ENCODE measurements around the gene TPM2.

TPM2 gene

DNA sequence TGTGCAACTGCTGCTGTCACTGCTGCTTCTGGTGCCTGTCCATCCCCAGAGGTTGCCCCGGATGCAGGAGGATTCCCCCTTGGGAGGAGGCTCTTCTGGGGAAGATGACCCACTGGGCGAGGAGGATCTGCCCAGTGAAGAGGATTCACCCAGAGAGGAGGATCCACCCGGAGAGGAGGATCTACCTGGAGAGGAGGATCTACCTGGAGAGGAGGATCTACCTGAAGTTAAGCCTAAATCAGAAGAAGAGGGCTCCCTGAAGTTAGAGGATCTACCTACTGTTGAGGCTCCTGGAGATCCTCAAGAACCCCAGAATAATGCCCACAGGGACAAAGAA, 15.7 kb downstream of the TPM2 start:
- DNase-seq: no peak

DNA sequence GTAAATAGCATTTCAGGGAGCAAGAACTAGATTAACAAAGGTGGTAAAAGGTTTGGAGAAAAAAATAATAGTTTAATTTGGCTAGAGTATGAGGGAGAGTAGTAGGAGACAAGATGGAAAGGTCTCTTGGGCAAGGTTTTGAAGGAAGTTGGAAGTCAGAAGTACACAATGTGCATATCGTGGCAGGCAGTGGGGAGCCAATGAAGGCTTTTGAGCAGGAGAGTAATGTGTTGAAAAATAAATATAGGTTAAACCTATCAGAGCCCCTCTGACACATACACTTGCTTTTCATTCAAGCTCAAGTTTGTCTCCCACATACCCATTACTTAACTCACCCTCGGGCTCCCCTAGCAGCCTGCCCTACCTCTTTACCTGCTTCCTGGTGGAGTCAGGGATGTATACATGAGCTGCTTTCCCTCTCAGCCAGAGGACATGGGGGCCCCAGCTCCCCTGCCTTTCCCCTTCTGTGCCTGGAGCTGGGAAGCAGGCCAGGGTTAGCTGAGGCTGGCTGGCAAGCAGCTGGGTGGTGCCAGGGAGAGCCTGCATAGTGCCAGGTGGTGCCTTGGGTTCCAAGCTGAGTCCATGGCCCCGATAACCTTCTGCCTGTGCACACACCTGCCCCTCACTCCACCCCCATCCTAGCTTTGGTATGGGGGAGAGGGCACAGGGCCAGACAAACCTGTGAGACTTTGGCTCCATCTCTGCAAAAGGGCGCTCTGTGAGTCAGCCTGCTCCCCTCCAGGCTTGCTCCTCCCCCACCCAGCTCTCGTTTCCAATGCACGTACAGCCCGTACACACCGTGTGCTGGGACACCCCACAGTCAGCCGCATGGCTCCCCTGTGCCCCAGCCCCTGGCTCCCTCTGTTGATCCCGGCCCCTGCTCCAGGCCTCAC, 16.3 kb downstream of the TPM2 start, which contains the start of gene CA9:
TSS of gene CA9 (plus strand) at position 797 of the 893 bp plus-strand sequence. CDS start at position 829, 32 bp downstream.
- DNase-seq: peak; percentile 53

GRCh38 chr9:35669331-35670145, 20.2 kb downstream of the TPM2 start:
- DNase-seq: peak; percentile 93

- DNase-seq: no peak
Measured at GRCh38 chr9:35667939-35668338, 21.8 kb downstream of the TPM2 start.

DNA sequence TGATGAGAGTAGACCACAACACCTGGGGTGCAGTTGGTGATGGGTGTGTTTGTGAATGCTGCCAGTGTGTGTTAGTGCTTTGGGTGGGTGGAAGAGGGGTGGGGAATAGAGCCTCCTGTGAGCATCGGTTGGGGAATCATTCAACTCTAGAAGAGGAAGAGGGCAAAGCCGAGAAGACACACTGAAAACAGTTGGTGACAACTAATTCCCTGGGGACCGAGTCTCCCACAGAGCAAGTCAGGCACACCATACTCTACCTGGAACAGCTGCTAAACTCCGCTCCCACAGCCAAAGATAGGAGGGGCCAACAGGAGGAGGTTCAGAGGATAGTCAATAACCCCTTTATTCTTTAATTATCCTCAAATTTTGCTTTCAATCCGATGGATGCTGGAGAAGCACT, 23.2 kb downstream of the TPM2 start:
- no peak for DNase-seq

DNA sequence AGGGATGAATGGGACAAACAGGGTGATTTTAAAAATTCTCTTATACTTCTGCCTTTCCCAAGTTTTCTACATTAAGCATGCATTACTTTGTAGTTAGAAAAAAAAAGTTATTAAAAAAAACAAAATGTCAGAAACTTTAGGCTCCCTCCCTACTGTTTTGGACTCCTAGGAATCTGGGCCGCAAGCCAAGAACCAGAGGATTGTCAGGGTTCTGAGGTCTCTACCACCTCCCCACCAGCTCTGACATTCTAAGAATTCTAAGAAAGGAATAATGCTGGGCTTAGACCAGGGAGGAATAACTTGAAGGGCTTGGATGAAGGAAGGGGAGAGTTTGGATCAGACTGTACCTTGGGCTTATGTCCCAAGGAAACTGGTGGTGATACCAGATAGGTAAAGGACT, 23.7 kb downstream of the TPM2 start:
- no peak for DNase-seq

DNA sequence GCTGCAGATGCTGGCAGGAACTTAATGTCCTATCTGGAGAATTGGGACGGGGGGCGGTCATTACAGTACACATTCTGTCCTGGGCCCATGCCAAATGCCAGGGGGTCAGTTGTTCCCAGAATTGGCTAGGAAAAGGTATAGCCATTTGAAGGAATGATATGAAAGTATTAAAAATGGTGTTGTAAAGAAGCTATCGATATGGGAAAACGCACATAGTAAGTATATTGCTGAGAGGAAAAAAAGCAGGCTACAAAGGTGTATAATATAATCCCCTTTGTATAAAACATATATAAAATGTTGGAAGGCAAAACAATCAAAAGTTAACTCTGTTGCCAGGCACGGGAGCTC, 24.3 kb downstream of the TPM2 start:
- DNase-seq: no peak

GRCh38 chr9:35664531-35665470, 24.9 kb downstream of the TPM2 start, which contains the start of gene ARHGEF39:
ARHGEF39 (minus strand) TSS chr9:35665195; CDS start chr9:35665169, 26 bp downstream.
- peak; percentile 93 for DNase-seq

DNA sequence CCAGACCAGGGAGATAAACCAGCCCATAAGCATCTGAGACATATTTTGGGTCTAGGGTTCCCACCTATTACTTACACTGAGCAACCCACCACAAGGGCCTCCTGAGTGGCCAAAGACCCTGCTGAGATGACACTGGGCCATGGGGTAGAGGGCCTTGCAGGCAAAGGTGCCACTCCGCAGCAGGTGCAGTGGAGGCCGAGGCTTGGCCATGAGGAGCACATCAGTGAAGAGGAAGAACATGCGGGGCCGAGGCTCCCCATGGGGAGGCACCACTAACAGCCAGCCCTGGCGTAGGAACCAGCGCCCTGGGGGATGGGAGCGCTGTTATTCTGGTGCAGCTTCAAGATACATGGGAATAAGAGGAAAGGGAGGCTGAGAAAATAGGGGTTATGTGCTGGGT, 27.3 kb downstream of the TPM2 start:
- DNase-seq: no peak

DNA sequence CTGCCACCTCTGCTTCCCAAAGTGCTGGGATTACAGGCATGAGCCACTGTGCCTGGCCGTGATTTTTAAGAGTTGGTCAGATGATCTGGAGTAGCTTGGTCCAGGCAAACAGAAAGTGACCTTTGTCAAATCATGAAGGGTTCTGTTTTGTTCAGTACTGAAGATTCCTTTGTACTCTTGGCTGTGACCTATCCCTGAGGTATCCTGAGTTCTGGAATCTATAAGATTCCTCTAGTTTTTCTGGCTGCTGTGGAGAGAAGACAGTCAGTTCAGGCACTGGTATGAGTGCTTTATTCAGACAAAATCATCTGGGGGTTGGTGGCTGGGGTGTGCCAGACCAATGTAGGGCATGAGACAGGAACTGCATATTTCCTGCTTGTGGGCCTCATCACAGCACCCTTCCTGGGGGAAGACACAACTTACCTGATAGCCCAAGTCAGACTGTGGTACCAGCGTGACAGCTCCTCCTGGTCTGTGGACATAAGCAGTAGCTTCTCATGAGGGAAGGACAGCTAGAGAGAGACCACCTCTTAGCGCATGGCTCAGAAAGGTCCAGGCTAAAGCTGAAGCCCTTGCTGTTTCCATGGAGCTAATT, 27.9 kb downstream of the TPM2 start:
- no peak for DNase-seq

DNA sequence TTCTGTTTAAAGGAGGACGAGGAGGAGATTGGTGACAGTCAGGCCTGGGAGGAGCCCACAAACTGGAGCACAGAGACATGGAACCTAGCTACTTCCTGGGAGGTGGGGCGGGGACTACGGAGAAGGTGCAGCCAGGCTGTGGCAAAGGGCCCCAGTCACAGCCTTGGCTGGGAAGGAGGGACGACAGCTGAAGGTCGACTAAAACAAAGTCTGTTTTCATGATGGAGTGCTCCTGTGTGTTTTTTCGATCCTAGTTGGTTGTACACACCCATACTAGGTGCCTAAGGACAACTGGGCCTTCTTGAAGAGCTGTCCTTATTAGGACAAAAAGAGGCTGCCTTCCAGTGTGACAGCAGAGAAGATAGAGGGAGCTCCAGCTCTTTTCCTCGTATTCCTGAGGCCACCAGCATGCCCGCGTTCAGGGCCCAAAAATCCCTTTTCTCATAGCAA, 28.7 kb downstream of the TPM2 start:
- peak; percentile 53 for DNase-seq

DNA sequence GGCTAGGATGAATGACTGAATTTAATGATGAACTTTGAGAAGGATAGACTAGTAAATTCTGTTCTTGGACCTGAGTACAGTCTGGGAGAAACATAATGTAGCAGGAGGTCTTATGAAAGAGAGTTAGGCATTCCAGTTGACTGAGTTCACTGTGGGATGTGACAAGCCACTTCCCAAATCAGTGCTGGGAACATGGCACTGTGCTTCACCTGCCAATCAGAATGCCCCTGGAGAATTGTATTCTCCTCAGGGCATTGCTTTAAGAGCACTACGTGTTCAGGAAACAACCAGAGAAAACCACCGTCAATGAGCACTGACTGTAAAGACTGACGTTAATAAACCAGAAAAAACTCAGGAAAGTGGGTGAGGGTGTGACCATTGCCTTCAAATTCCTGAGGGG, 30.4 kb downstream of the TPM2 start:
- peak; percentile 6 for DNase-seq

DNA sequence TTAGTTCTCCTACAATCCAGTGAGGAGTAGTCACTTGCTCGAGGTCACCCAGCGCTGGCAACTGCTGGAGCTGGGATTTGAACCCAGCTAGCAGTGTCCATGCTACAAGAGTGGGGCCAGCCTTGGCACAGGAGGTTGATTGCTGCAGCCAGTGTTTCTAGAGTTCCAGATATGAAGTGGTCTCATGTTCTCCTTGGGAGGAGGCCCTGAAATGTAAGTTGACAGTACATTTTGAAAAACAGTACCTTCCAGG, 30.8 kb downstream of the TPM2 start:
- peak; percentile 68 for DNase-seq

GRCh38 chr9:35658137-35658967, 31.4 kb downstream of the TPM2 start, which contains the start of gene CCDC107:
CCDC107 (plus strand) TSS chr9:35658292; CDS start chr9:35658380, 88 bp downstream.
- DNase-seq: peak; percentile 83

- peak; percentile 99 for DNase-seq
Measured at GRCh38 chr9:35657546-35658136, 32.1 kb downstream of the TPM2 start, which contains the start of gene RMRP. RMRP (minus strand) TSS chr9:35658019.

DNA sequence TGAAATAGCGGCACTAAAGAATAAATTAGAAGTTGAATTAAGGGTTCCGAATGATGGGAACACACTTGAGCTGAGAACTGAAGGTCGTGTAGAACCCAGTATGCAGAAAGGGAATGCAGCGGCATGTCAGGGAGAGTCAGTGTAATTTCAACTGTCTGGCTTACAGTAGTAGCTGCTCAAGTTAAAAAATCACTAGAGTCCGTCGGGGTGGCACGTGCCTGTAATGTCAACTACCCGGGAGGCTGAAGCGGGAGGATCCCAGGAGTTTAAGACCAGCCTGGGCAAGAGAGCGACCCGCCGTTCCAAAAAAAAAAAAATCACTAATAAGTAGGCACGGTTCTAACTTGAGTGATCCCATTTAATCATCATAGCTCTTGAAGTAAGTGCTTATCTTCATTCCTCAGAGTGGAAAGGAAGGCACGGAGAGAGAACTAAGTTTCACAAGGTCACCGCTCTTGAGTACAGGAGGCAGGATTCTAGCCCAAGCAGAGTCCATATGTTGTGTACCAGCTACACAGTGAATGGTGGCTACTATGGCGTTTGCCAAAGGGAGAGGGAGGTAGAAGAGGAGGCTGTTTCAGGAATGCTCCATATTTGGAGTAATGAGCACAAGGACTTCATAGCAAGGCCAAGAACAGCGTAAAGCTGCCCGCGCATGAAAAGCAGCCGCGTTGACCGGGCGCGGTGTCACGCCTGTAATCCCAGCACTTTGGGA, 32.7 kb downstream of the TPM2 start:
- peak; percentile 86 for DNase-seq

DNA sequence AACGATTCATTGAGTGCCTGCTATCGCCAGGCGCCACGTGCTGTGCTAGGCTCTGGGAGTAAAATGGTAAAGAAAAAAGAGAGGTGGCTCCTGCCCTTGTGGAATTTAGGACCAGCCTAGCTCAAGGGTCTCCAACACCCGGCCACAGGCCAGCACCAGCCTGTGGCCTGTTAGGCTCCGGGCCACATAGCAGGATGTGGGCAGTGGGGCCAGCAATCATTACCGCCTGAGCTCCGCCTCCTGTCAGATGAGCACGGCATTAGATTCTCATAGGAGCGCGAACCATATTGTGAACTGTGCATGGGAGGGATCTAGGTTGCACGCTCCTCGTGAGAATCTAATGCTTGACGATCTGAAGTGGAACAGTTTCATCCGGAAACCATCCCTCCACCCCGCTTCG, 33.4 kb downstream of the TPM2 start:
- DNase-seq: peak; percentile 44

DNA sequence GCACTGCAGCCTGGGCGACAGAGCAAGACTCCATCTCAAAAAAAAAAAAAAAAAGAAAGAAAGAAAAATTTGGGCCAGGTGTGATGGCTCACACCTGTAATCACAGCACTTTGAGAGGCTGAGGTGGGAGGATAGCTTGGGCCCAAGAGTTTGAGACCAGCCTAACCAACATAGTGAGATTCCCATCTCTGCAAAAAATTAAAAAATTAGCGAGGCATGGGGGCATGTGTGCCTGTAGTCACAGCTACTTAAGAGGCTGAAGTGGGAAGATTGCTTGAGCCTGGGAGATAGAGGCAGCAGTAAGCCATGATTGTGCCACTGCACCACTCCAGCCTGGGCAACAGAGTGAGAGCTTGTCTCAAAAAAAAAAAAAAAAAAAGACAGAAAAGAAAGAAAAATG, 36.1 kb downstream of the TPM2 start:
- no peak for DNase-seq

- DNase-seq: peak; percentile 56
Measured at GRCh38 chr9:35652829-35653209, 36.9 kb downstream of the TPM2 start.
